ENCODE data around the gene ATP5F1E. TPM values are rescaled to one million over a fixed set of nuclear protein-coding genes. Genes with fewer than 3 reads are reported as not detected.

ATP5F1E gene
- total and polyA plus RNA-seq, 9 of the 15 experiments (the other 6 are each of a cell fraction or from before 2014, with no cell fraction given): 60.3 to 162 (median 113) TPM

- no peak for TF ChIP-seq ZNF764 (CRISPR knock-in tag; IDR thresholded peaks at IDR 0.05; ENCODE audit: low read depth)
- peak; percentile 94 for TF ChIP-seq ZFX (CRISPR knock-in tag; IDR thresholded peaks at IDR 0.05)
- TF ChIP-seq POLR2A (conservative IDR thresholded peaks at IDR 0.05): peak; percentile 65
- TF ChIP-seq ZNF165 (CRISPR knock-in tag; IDR thresholded peaks at IDR 0.05; ENCODE audit: borderline replicate concordance): no peak
- TF ChIP-seq BHLHE40 (IDR thresholded peaks at IDR 0.05; ENCODE audit: low read length): no peak
- TF ChIP-seq KLF1 (tag; IDR thresholded peaks at IDR 0.05): peak; percentile 72
- no peak for TF ChIP-seq ZNF408 (CRISPR knock-in tag; IDR thresholded peaks at IDR 0.05; ENCODE audit: low read depth)
- no peak for TF ChIP-seq ZNF668 (CRISPR knock-in tag; IDR thresholded peaks at IDR 0.05)
- TF ChIP-seq IRF2 (CRISPR knock-in tag; IDR thresholded peaks at IDR 0.05): no peak
- peak in 1 of 2 experiments; percentile 62; a peak in 1 of 4 replicates for TF ChIP-seq FOXA3 (CRISPR knock-in tag; conservative IDR thresholded peaks at IDR 0.05 in 1 of 2, IDR thresholded peaks at IDR 0.05 in 1 of 2)
- TF ChIP-seq, protein P1, sequence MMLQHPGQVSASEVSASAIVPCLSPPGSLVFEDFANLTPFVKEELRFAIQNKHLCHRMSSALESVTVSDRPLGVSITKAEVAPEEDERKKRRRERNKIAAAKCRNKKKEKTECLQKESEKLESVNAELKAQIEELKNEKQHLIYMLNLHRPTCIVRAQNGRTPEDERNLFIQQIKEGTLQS (IDR thresholded peaks at IDR 0.05): no peak
- TF ChIP-seq, protein P1 (CRISPR knock-in tag; conservative IDR thresholded peaks at IDR 0.05): no peak
- TF ChIP-seq RREB1 (CRISPR knock-in tag; IDR thresholded peaks at IDR 0.05): no peak
- TF ChIP-seq ZKSCAN3 (CRISPR knock-in tag; IDR thresholded peaks at IDR 0.05): no peak
- TF ChIP-seq ATF7 (IDR thresholded peaks at IDR 0.05): 0 out of 2 replicates have a peak, but pooled peaks have one; percentile 15
- TF ChIP-seq ZNF592 (IDR thresholded peaks at IDR 0.05): peak; percentile 82
- TF ChIP-seq GMEB1 (CRISPR knock-in tag; IDR thresholded peaks at IDR 0.05): no peak
These were observed 10.1 kb upstream of the ATP5F1E start, which contains the start of gene PRELID3B (continued) for GRCh38 chr20:59042151-59042795.
